K562 (cell line): ENCODE measurements around the gene INPP5D. TPM values are rescaled to one million over a fixed set of nuclear protein-coding genes. Genes with fewer than 3 reads are reported as not detected.

Experiments
- ATAC-seq: fragments of 200-7000 bp; cut with Tn5 transposase; 3 replicates; pipeline ENCODE4 v1.9.1; 2020; ENCODE audit warnings: moderate library complexity
- BruUV-seq: library from RNA; stranded (reverse); fragments of 400-500 nt; replicated peaks from 2 replicates; lab custom pipeline; 2021; lab: Mats Ljungman, UMichigan
- CTCF ChIA-PET: fragments of 300-600 bp; formaldehyde crosslinking; extraction: SDS; loops from one replicate; lab custom pipeline; 2021; ENCODE audit warnings: low intra/inter-chr PET ratio; lab: Yijun Ruan, JAX
- POLR2A ChIA-PET: fragments of 300-600, 350-650 bp; sonication (Branson Sonifier 250); formaldehyde crosslinking; extraction: SDS; loops from one replicate; lab custom pipeline; 2021; ENCODE audit warnings: antibody characterized with exemption, inconsistent platforms; lab: Yijun Ruan, JAX
- DNase-seq, 4 experiments: peaks; one replicate each; pipeline versions ENCODE4 v3.0.0 to v3.0.0-alpha.2; 2011 to 2018; ENCODE audit warnings: low spot score in 3 of 4, mixed read lengths in 3 of 4; ENCODE audit errors: extremely low read depth in 1 of 4
- FAIRE-seq: peaks from 2 replicates; lab custom pipeline; 2011; peaks lifted over from hg19 to GRCh38; lab: Jason Lieb, UNC
- H2AFZ ChIP-seq: 2 replicates; pipeline ENCODE4 v1.6.0; 2011; ENCODE audit warnings: low read depth, low read length, control low read depth, inconsistent platforms
- H3K27ac ChIP-seq: fragments of 200-600 bp; 3 replicates; pipeline ENCODE4 v1.8.0; 2011; ENCODE audit warnings: low read depth, mild to moderate bottlenecking, control low read depth, inconsistent platforms, low read length, moderate library complexity, mixed read lengths; ENCODE audit errors: extremely low read depth
- H3K27me3 ChIP-seq, 2 experiments: fragments of 300-600 bp in 1 of 2; 2 replicates in 1 of 2; 3 replicates in 1 of 2; pipeline versions ENCODE4 v1.6.0 to v1.8.0; 2011; ENCODE audit warnings: inconsistent platforms in 2 of 2, low read length in 2 of 2, mild to moderate bottlenecking in 1 of 2, mixed read lengths in 1 of 2, moderate library complexity in 1 of 2; ENCODE audit not compliant: control insufficient read depth in 2 of 2, insufficient read depth in 2 of 2
- H3K36me3 ChIP-seq: fragments of 300-600 bp; 3 replicates; pipeline ENCODE4 v1.8.0; 2011; ENCODE audit warnings: mild to moderate bottlenecking, low read length, inconsistent platforms; ENCODE audit not compliant: control insufficient read depth, insufficient read depth
- H3K4me1 ChIP-seq, 2 experiments: fragments of 200-600 bp in 1 of 2; replicated peaks in 1 of 2; 2 replicates in 1 of 2; 3 replicates in 1 of 2; pipeline versions ENCODE4 v1.5.1 to v1.8.0; 2011; ENCODE audit warnings: inconsistent platforms in 2 of 2, low read length in 2 of 2, mild to moderate bottlenecking in 1 of 2, mixed read lengths in 1 of 2, moderate library complexity in 1 of 2; ENCODE audit not compliant: control insufficient read depth in 2 of 2, insufficient read depth in 2 of 2
- H3K4me2 ChIP-seq: 2 replicates; pipeline ENCODE4 v1.6.1; 2011; ENCODE audit warnings: low read length, control low read depth, inconsistent platforms, mixed read lengths; ENCODE audit not compliant: insufficient read depth
- H3K4me3 ChIP-seq: fragments of 200-600 bp; sonication (generic), shearing (Covaris generic); 2 replicates; pipeline ENCODE4 v1.5.1; 2016; ENCODE audit warnings: control low read depth, inconsistent platforms
- H3K79me2 ChIP-seq: fragments of 200-600 bp; 3 replicates; pipeline ENCODE4 v1.8.0; 2011; ENCODE audit warnings: low read length, inconsistent platforms; ENCODE audit not compliant: control insufficient read depth, insufficient read depth
- H3K9ac ChIP-seq, 2 experiments: 2 replicates each; pipeline versions ENCODE4 v1.6.0 to v1.6.1; 2011; ENCODE audit warnings: low read depth in 2 of 2, low read length in 2 of 2, control low read depth in 1 of 2, inconsistent platforms in 1 of 2, mild to moderate bottlenecking in 1 of 2, mixed read lengths in 1 of 2; ENCODE audit not compliant: insufficient read depth in 1 of 2
- H3K9me1 ChIP-seq: one replicate; pipeline ENCODE4 v1.6.0; 2011; ENCODE audit warnings: inconsistent platforms, mild to moderate bottlenecking, low read length, moderate library complexity; ENCODE audit not compliant: control insufficient read depth, insufficient read depth
- H3K9me3 ChIP-seq: replicated peaks from 2 replicates; pipeline ENCODE4 v1.5.1; 2011; ENCODE audit warnings: low read depth, low read length, inconsistent platforms; ENCODE audit not compliant: control insufficient read depth, insufficient read depth
- H4K20me1 ChIP-seq: replicated peaks from 2 replicates; pipeline ENCODE4 v1.6.1; 2011; ENCODE audit warnings: low read length, inconsistent platforms, mixed read lengths; ENCODE audit not compliant: control insufficient read depth, insufficient read depth
- ARID1B ChIP-seq: fragments of 450-650 bp; IDR thresholded peaks from 2 replicates; pipeline ENCODE4 v1.6.1; 2016; ENCODE audit warnings: antibody characterized with exemption, mild to moderate bottlenecking, inconsistent platforms
- CBFA2T3 ChIP-seq: fragments of 450-650 bp; IDR thresholded peaks from 2 replicates; pipeline ENCODE4 v1.6.1; 2017
- EHMT2 ChIP-seq: fragments of 450-650 bp; IDR thresholded peaks from 2 replicates; pipeline ENCODE4 v1.6.1; 2018; ENCODE audit warnings: antibody characterized with exemption
- FOSL1 ChIP-seq: fragments of 200-800 bp; sonication (Bioruptor generic); conservative IDR thresholded peaks from 2 replicates; pipeline ENCODE4 v1.6.1; 2016; ENCODE audit warnings: missing genetic modification characterization, missing compliant biosample characterization
- JUN ChIP-seq, 2 experiments: sonication (generic) in 1 of 2; formaldehyde crosslinking in 1 of 2; IDR thresholded peaks; 2 replicates each; pipeline versions ENCODE4 v1.6.1 to v1.8.0; 2012 to 2022; ENCODE audit warnings: borderline replicate concordance in 2 of 2, mild to moderate bottlenecking in 2 of 2, improper control_type of control experiment in 1 of 2, low read depth in 1 of 2, low read length in 1 of 2, missing genetic modification reagents in 1 of 2
- JUND ChIP-seq, 2 experiments: IDR thresholded peaks; 2 replicates in 1 of 2; 3 replicates in 1 of 2; pipeline ENCODE4 v1.6.1; 2011; ENCODE audit warnings: borderline replicate concordance in 2 of 2, low read depth in 2 of 2, low read length in 2 of 2, improper control_type of control experiment in 1 of 2, missing biosample characterization in 1 of 2, missing genetic modification characterization in 1 of 2, missing genetic modification reagents in 1 of 2
- MEF2A ChIP-seq: IDR thresholded peaks from 2 replicates; pipeline ENCODE4 v1.6.1; 2011; ENCODE audit warnings: low read depth, mild to moderate bottlenecking, low read length, moderate library complexity; ENCODE audit not compliant: control insufficient read depth
- NR0B1 ChIP-seq: fragments of 450-650 bp; IDR thresholded peaks from one replicate; pipeline ENCODE4 v1.6.1; 2018; ENCODE audit warnings: mild to moderate bottlenecking, moderate library complexity; ENCODE audit not compliant: partially characterized antibody
- RFX5 ChIP-seq: IDR thresholded peaks from 2 replicates; pipeline ENCODE4 v1.6.1; 2011; ENCODE audit warnings: low read depth, mild to moderate bottlenecking, improper control_type of control experiment, low read length
- SP2 ChIP-seq: IDR thresholded peaks from 2 replicates; pipeline ENCODE4 v1.6.1; 2011; ENCODE audit warnings: mild to moderate bottlenecking, low read depth, low read length, moderate library complexity; ENCODE audit not compliant: poor library complexity, severe bottlenecking; ENCODE audit errors: extremely low read depth
- TARDBP ChIP-seq: fragments of 450-650 bp; IDR thresholded peaks from 2 replicates; pipeline ENCODE4 v1.6.1; 2016
- TFE3 ChIP-seq: fragments of 450-650 bp; formaldehyde crosslinking; IDR thresholded peaks from 2 replicates; pipeline ENCODE4 v1.4.0; 2020; ENCODE audit warnings: mild to moderate bottlenecking, mixed read lengths
- ZFP36 ChIP-seq: fragments of 150-350 bp; IDR thresholded peaks from 2 replicates; pipeline ENCODE4 v1.6.1; 2018; ENCODE audit warnings: low read length, low read depth; ENCODE audit not compliant: partially characterized antibody
- WGBS: fragments of 100-300 bp; shearing (Covaris generic); methylation state at CpG from one replicate; pipeline ENCODE4 v1.1.6; 2016; ENCODE audit warnings: low coverage, mixed read lengths; ENCODE audit not compliant: insufficient coverage; ENCODE audit errors: missing lambda C conversion rate; 5-methylcytosine and 5-hydroxymethylcytosine counted together
- in situ Hi-C: fragments of 300-500 bp; cut with MboI; formaldehyde crosslinking; loops from 4 replicates; pipeline ENCODE4 v1.15.0; 2018; ENCODE audit warnings: inconsistent platforms, mixed read lengths
- intact Hi-C: fragments of 100-400 bp; cut with micrococcal nuclease; formaldehyde crosslinking; loops from 2 replicates; pipeline ENCODE4 v1.14.2; 2022
- polyA plus RNA-seq, 8 experiments: library from polyadenylated mRNA; depleted of rRNA in 4 of 8; stranded (reverse) in 5 of 8; unstranded in 3 of 8; fragments of >200 nt; fragmentation: Nextera tagmentation in 2 of 8; fragmentation: Illumina TruSeq in 1 of 8; extraction: Ambion mirVana in 2 of 8; extraction: Trizol in 1 of 8; gene quantifications; 2 replicates each; pipeline versions ENCODE4 v1.2.1 to v1.2.3, GENCODE V29; 2011 to 2014; ENCODE audit warnings: inconsistent platforms in 1 of 8, missing spikeins in 1 of 8
- total RNA-seq, 7 experiments: library from RNA; depleted of rRNA in 6 of 7; stranded (reverse); fragments of >200 nt in 6 of 7; fragmentation: Illumina TruSeq in 2 of 7; extraction: Trizol in 2 of 7; gene quantifications; 2 replicates each; pipeline versions ENCODE4 v1.2.1 to v1.2.3, GENCODE V29; 2011 to 2021; ENCODE audit warnings: low replicate concordance in 1 of 7
- TF ChIP-seq, protein P1 (sequence below), 2 experiments: fragments of 450-650 bp in 1 of 2; sonication (generic) in 1 of 2; formaldehyde crosslinking in 1 of 2; IDR thresholded peaks in 1 of 2; conservative IDR thresholded peaks in 1 of 2; 2 replicates each; pipeline versions ENCODE4 v1.6.1 to v1.8.1; 2016 to 2023; ENCODE audit warnings: mild to moderate bottlenecking in 2 of 2, moderate library complexity in 2 of 2, inconsistent platforms in 1 of 2, missing genetic modification reagents in 1 of 2

INPP5D gene
- total and polyA plus RNA-seq, 9 of the 15 experiments (the other 6 are each of a cell fraction or from before 2014, with no cell fraction given), result 0.55 to 6.2 (median 2.2) TPM

GRCh38 chr2:233242231-233242927, 182.2 kb downstream of the INPP5D start:
- TF ChIP-seq NR0B1 (no peak), FOSL1 (tag) (peak; percentile 39; the same call in 1 of the 2 replicates), JUN (IDR thresholded peaks at IDR 0.05; ENCODE audit: borderline replicate concordance, low read depth, low read length) (0 out of 2 replicates have a peak, but pooled peaks have one; percentile 18), JUN (CRISPR knock-in tag; IDR thresholded peaks at IDR 0.05; ENCODE audit: borderline replicate concordance) (no peak), EHMT2 (no peak), MEF2A (peak; percentile 83; the same call in 1 of the 2 replicates), ARID1B (0 out of 2 replicates have a peak, but pooled peaks have one; percentile 11), SP2 (no peak), CBFA2T3 (0 out of 2 replicates have a peak, but pooled peaks have one; percentile 3), TFE3 (0 out of 2 replicates have a peak, but pooled peaks have one; percentile 15), ZFP36 (no peak), RFX5 (no peak), TARDBP (no peak), JUND (IDR thresholded peaks at IDR 0.05; ENCODE audit: borderline replicate concordance, low read depth, low read length) (peak; percentile 53; the same call in 1 of the 2 replicates), JUND (tag; IDR thresholded peaks at IDR 0.05; ENCODE audit: borderline replicate concordance, low read depth, low read length) (peak; percentile 32; the same call in 1 of the 3 replicates)
- TF ChIP-seq, protein P1, sequence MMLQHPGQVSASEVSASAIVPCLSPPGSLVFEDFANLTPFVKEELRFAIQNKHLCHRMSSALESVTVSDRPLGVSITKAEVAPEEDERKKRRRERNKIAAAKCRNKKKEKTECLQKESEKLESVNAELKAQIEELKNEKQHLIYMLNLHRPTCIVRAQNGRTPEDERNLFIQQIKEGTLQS (IDR thresholded peaks at IDR 0.05), result peak; percentile 58; the same call in 1 of the 2 replicates
- TF ChIP-seq, protein P1 (CRISPR knock-in tag; conservative IDR thresholded peaks at IDR 0.05), result no peak
- Histone ChIP-seq H3K4me1 (peaks cover 12 to 28% of the 10 kb centered on the region in 2 experiments; a peak in 4 of 5 replicates), H3K27me3 (no peaks in the 10 kb centered on the region), H3K9me3 (no peaks in the 10 kb centered on the region), H3K9ac (peak overlapping the region in 1 of 2 experiments; percentile 69; a peak in 1 of 4 replicates), H3K4me3 (no peak overlapping the region), H3K36me3 (no peaks in the 10 kb centered on the region), H3K4me2 (peak overlapping the region; percentile 34), H2AFZ (peak overlapping the region; percentile 44), H3K79me2 (no peaks in the 10 kb centered on the region), H4K20me1 (no peaks in the 10 kb centered on the region), H3K27ac (no peak overlapping the region), H3K9me1 (no peaks in the 10 kb centered on the region)
- no TSS peak for BruUV-seq
- ChIA-PET POLR2A (interaction anchor here (1.0 to 1.1 kb wide), 3 partner anchors 15 to 24 kb away, joined by 3 read pairs; no protein-coding TSS in a partner anchor), CTCF (no interaction called here)
- intact Hi-C loops (loop anchor here (10.0 kb wide), 1 partner anchor 68 kb away; no protein-coding TSS in a partner anchor), in situ Hi-C loops (no loop called here)
- peak; percentile 61 for ATAC-seq
- DNase-seq, result no peak
- WGBS, result 24% methylated on average over 9 of the region's 14 CpGs
- no peak for FAIRE-seq
